ENCODE data around the gene ACBD4. TPM values are rescaled to one million over a fixed set of nuclear protein-coding genes. Genes with fewer than 3 reads are reported as not detected.

ACBD4 gene
- total and polyA plus RNA-seq, 10 of the 15 experiments (the other 5 are each of a cell fraction or from before 2014, with no cell fraction given), result 0.20 to 13.8 (median 6.9) TPM

DNA sequence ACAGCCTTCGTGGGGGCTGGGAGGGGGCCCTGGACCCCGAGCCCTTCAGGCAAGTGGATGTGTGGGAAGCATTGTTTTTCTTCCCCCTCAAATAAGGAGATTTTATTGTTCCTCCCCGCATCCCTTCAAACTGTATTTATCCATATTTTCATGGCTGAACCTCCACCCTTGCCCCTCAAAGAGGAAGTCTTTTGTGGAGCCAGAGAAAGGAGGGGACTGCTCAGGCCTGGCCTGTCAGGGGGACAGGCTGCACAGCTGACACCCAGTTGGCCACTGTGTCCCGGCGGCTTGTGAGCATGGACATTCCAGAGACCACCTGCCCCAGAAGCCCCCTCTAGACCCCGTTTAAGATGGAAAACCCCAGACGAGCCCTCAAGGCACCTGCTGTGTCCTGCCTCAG, 42.1 kb downstream of the ACBD4 start:
- no peaks in the 10 kb centered on the region for H3K79me2 ChIP-seq (ENCODE audit: control insufficient read depth, insufficient read depth, low read length)
- no peak for FAIRE-seq
- H3K9me3 ChIP-seq (replicated peaks; ENCODE audit: control insufficient read depth, insufficient read depth, low read length), result no peaks in the 10 kb centered on the region
- no TSS peak for BruUV-seq (replicated peaks)
- no peak for ATAC-seq
- H3K4me3 ChIP-seq, result no peak overlapping the region
- intact Hi-C loops (cut with micrococcal nuclease; ENCODE audit: unreplicated experiment) (no loop called here), in situ Hi-C loops (cut with MboI) (no loop called here)
- no peak for TF ChIP-seq POLR2A (IDR thresholded peaks at IDR 0.05; ENCODE audit: low read depth, low read length)
- TF ChIP-seq CHD4 (IDR thresholded peaks at IDR 0.05), result no peak
- no peak for TF ChIP-seq PKNOX1 (IDR thresholded peaks at IDR 0.05)
- no peaks in the 10 kb centered on the region for H3K27me3 ChIP-seq (replicated peaks in 1 of 2; ENCODE audit: control insufficient read depth in 2 of 2, insufficient read depth in 2 of 2, low read length in 1 of 2)
- H2AFZ ChIP-seq (ENCODE audit: control insufficient read depth, low read depth, low read length), result no peak overlapping the region
- ChIA-PET CTCF (interaction anchor here (0.8 to 1.3 kb wide), 2 partner anchors 42 to 257 kb away, joined by 3 read pairs; partner anchors contain the start of gene ACBD4), POLR2A (no interaction called here), SMC1A (ENCODE audit: uncharacterized antibody, unreplicated experiment) (no interaction called here), RAD21 (ENCODE audit: unreplicated experiment) (interaction anchor here (1.0 kb wide), 1 partner anchor 18 kb away, joined by 3 read pairs; no protein-coding TSS in a partner anchor)
- no peak overlapping the region for H3K27ac ChIP-seq (ENCODE audit: control insufficient read depth, insufficient read depth)
- no peak overlapping the region for H3K9ac ChIP-seq (ENCODE audit: control insufficient read depth, insufficient read depth, low read length)
- WGBS (ENCODE audit: insufficient coverage, insufficient replicate concordance, low lambda C conversion rate, missing lambda C conversion rate), result 40% methylated on average over 7 of the region's 7 CpGs
- no peak for DNase-seq (ENCODE audit: low read depth, low spot score)
- H3K4me2 ChIP-seq (ENCODE audit: control insufficient read depth, insufficient read depth), result no peak overlapping the region
- H4K20me1 ChIP-seq (ENCODE audit: control insufficient read depth, insufficient read depth), result no peaks in the 10 kb centered on the region
- H3K36me3 ChIP-seq (ENCODE audit: control insufficient read depth in 2 of 2, insufficient read depth in 2 of 2, low read length in 1 of 2), result no peaks in the 10 kb centered on the region
- peaks cover 6% of the 10 kb centered on the region; the same call in 1 of the 2 replicates for H3K4me1 ChIP-seq (ENCODE audit: control insufficient read depth, insufficient read depth, low read length)

DNA sequence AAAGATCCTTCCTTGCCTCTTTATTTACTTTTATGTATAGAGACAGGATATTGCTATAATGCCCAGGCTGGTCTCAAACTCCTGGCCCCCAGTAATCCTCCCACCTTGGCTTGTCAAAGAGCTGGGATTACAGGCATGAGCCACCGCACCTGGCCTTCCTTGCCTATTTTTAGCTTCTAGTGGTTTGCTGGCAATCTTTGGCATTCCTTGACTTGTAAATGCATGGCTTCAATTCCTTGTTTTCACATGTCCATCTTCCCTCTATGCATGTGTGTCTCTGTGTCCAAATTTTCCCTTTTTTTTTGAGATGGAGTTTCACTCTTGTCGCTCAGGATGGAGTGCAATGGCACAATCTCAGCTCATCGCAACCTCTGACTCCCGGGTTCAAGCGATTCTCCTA, 48.7 kb downstream of the ACBD4 start:
- no peak for ATAC-seq
- Histone ChIP-seq H3K9ac (ENCODE audit: control insufficient read depth, insufficient read depth, low read length) (no peak overlapping the region), H3K9me3 (replicated peaks; ENCODE audit: control insufficient read depth, insufficient read depth, low read length) (no peaks in the 10 kb centered on the region), H3K36me3 (ENCODE audit: control insufficient read depth in 2 of 2, insufficient read depth in 2 of 2, low read length in 1 of 2) (no peaks in the 10 kb centered on the region), H3K27ac (ENCODE audit: control insufficient read depth, insufficient read depth) (no peak overlapping the region), H3K4me2 (ENCODE audit: control insufficient read depth, insufficient read depth) (no peak overlapping the region), H3K27me3 (replicated peaks in 1 of 2; ENCODE audit: control insufficient read depth in 2 of 2, insufficient read depth in 2 of 2, low read length in 1 of 2) (no peaks in the 10 kb centered on the region), H3K79me2 (ENCODE audit: control insufficient read depth, insufficient read depth, low read length) (no peaks in the 10 kb centered on the region), H3K4me1 (ENCODE audit: control insufficient read depth, insufficient read depth, low read length) (no peaks in the 10 kb centered on the region), H3K4me3 (no peak overlapping the region), H4K20me1 (ENCODE audit: control insufficient read depth, insufficient read depth) (no peaks in the 10 kb centered on the region), H2AFZ (ENCODE audit: control insufficient read depth, low read depth, low read length) (no peak overlapping the region)
- intact Hi-C loops (cut with micrococcal nuclease; ENCODE audit: unreplicated experiment) (no loop called here), in situ Hi-C loops (cut with MboI) (no loop called here)
- no peak for FAIRE-seq
- no peak for DNase-seq (ENCODE audit: low read depth, low spot score)
- BruUV-seq (replicated peaks), result no TSS peak
- ChIA-PET RAD21 (ENCODE audit: unreplicated experiment) (interaction anchor here (1.7 kb wide), 1 partner anchor 34 kb away, joined by 4 read pairs; no protein-coding TSS in a partner anchor), CTCF (interaction anchor here (1.8 to 2.5 kb wide), 3 partner anchors 12 to 48 kb away, joined by 5 to 10 read pairs (median 7); partner anchors contain the start of gene ACBD4), POLR2A (interaction anchor here (0.5 to 1.2 kb wide), 3 partner anchors 18 to 870 kb away, joined by 3 to 4 read pairs (median 4); no protein-coding TSS in a partner anchor), SMC1A (ENCODE audit: uncharacterized antibody, unreplicated experiment) (interaction anchor here (0.7 to 1.5 kb wide), 2 partner anchors 23 to 49 kb away, joined by 3 to 4 read pairs; partner anchors contain the start of genes ACBD4 and HEXIM2)
- TF ChIP-seq BACH1 (IDR thresholded peaks at IDR 0.05; ENCODE audit: borderline replicate concordance), result no peak
- no peak for TF ChIP-seq MTA2 (IDR thresholded peaks at IDR 0.05; ENCODE audit: low read depth)
- WGBS (ENCODE audit: insufficient coverage, insufficient replicate concordance, low lambda C conversion rate, missing lambda C conversion rate), result 79% methylated on average over 5 of the region's 5 CpGs

Data from GM12878 (cell line).